Endothelial cell (in vitro differentiated cells): ENCODE results near the gene MZF1. TPM values are rescaled to one million over a fixed set of nuclear protein-coding genes. Genes with fewer than 3 reads are reported as not detected.
A peak's percentile ranks its signal among the peaks of the same experiment; 100 is the strongest.

ENCODE experiments used
- DNase-seq: peaks from one replicate; pipeline ENCODE4 v3.0.0; 2021; ENCODE audit warnings: low spot score
- H3K27ac Mint-ChIP-seq: one replicate; pipeline ENCODE4 v1.8.0; 2021; ENCODE audit warnings: mixed read lengths, inconsistent platforms; ENCODE audit not compliant: unreplicated experiment
- H3K27me3 Mint-ChIP-seq: one replicate; pipeline ENCODE4 v1.8.0; 2021; ENCODE audit warnings: mild to moderate bottlenecking, moderate library complexity, mixed read lengths, inconsistent platforms; ENCODE audit not compliant: unreplicated experiment
- H3K36me3 Mint-ChIP-seq: one replicate; pipeline ENCODE4 v1.8.0; 2021; ENCODE audit warnings: mild to moderate bottlenecking, low read depth, mixed read lengths, inconsistent platforms; ENCODE audit not compliant: unreplicated experiment
- H3K4me1 Mint-ChIP-seq: one replicate; pipeline ENCODE4 v1.8.0; 2021; ENCODE audit warnings: mild to moderate bottlenecking, mixed read lengths, inconsistent platforms; ENCODE audit not compliant: unreplicated experiment
- H3K4me3 Mint-ChIP-seq: one replicate; pipeline ENCODE4 v1.8.0; 2021; ENCODE audit warnings: mild to moderate bottlenecking, mixed read lengths, inconsistent platforms; ENCODE audit not compliant: unreplicated experiment
- H3K9me3 Mint-ChIP-seq: one replicate; pipeline ENCODE4 v1.8.0; 2021; ENCODE audit warnings: mixed read lengths, inconsistent platforms; ENCODE audit not compliant: unreplicated experiment
- total RNA-seq: library from RNA; stranded (reverse); fragmentation: NEBNext Ultra II Directional; extraction: Animal tissue kit (Norgen Biotek cat#: 25700); gene quantifications from one replicate; pipeline ENCODE4 v1.2.1, GENCODE V29; 2021; ENCODE audit not compliant: unreplicated experiment
- TF ChIP-seq, protein P1 (sequence below): fragments of 200-600 bp; sonication (generic); IDR thresholded peaks from one replicate; pipeline ENCODE4 v1.5.0; 2021; ENCODE audit warnings: antibody characterized with exemption; ENCODE audit not compliant: unreplicated experiment

MZF1 gene
- total RNA-seq, 1 donor from 2014 or later = 18.6 TPM

- Mint-ChIP-seq H3K36me3 (no peaks in the 10 kb centered on the region), H3K4me3 (peak overlapping the region; percentile 65), H3K4me1 (peaks cover 2% of the 10 kb centered on the region), H3K27me3 (peaks cover 8% of the 10 kb centered on the region), H3K9me3 (no peaks in the 10 kb centered on the region), H3K27ac (peak overlapping the region; percentile 93)
- TF ChIP-seq, protein P1, sequence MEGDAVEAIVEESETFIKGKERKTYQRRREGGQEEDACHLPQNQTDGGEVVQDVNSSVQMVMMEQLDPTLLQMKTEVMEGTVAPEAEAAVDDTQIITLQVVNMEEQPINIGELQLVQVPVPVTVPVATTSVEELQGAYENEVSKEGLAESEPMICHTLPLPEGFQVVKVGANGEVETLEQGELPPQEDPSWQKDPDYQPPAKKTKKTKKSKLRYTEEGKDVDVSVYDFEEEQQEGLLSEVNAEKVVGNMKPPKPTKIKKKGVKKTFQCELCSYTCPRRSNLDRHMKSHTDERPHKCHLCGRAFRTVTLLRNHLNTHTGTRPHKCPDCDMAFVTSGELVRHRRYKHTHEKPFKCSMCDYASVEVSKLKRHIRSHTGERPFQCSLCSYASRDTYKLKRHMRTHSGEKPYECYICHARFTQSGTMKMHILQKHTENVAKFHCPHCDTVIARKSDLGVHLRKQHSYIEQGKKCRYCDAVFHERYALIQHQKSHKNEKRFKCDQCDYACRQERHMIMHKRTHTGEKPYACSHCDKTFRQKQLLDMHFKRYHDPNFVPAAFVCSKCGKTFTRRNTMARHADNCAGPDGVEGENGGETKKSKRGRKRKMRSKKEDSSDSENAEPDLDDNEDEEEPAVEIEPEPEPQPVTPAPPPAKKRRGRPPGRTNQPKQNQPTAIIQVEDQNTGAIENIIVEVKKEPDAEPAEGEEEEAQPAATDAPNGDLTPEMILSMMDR = no peak
- peak; percentile 78 for DNase-seq
Observed at GRCh38 chr19:58538257-58539168, 34.6 kb downstream of the MZF1 start.

- TF ChIP-seq, protein P1 = no peak
- no peak for DNase-seq
- Mint-ChIP-seq H3K27ac (peak overlapping the region; percentile 57), H3K4me1 (peaks cover 2% of the 10 kb centered on the region), H3K27me3 (peaks cover 6% of the 10 kb centered on the region), H3K4me3 (no peak overlapping the region), H3K36me3 (no peaks in the 10 kb centered on the region), H3K9me3 (no peaks in the 10 kb centered on the region)
Observed at GRCh38 chr19:58536852-58537798, 36.0 kb downstream of the MZF1 start.

DNA sequence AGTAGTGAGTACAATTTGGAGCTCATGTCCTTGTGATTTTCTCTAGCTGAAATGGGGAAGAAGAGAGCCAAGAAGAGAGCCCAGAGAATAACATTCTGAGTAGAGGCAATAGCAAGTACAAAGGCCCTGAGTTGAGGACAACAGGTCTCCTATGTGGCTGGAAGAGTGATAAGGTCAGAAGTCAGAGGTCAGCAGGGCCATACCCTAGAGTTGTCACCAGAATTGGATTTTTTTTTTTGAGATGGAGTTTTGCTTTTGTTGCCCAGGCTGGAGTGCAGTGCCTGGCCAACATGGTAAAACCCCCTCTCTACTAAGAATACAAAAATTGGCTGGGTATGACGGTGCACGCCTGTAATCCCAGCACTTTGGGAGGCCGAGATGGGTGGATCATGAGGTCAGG is 37.3 kb downstream of the MZF1 start:
- H3K4me3 Mint-ChIP-seq = no peak overlapping the region
- no peak overlapping the region for H3K27ac Mint-ChIP-seq
- H3K4me1 Mint-ChIP-seq = peaks cover 2% of the 10 kb centered on the region
- no peaks in the 10 kb centered on the region for H3K36me3 Mint-ChIP-seq
- DNase-seq = no peak
- H3K27me3 Mint-ChIP-seq = peaks cover 6% of the 10 kb centered on the region
- H3K9me3 Mint-ChIP-seq = no peaks in the 10 kb centered on the region
- TF ChIP-seq, protein P1 = no peak

DNA sequence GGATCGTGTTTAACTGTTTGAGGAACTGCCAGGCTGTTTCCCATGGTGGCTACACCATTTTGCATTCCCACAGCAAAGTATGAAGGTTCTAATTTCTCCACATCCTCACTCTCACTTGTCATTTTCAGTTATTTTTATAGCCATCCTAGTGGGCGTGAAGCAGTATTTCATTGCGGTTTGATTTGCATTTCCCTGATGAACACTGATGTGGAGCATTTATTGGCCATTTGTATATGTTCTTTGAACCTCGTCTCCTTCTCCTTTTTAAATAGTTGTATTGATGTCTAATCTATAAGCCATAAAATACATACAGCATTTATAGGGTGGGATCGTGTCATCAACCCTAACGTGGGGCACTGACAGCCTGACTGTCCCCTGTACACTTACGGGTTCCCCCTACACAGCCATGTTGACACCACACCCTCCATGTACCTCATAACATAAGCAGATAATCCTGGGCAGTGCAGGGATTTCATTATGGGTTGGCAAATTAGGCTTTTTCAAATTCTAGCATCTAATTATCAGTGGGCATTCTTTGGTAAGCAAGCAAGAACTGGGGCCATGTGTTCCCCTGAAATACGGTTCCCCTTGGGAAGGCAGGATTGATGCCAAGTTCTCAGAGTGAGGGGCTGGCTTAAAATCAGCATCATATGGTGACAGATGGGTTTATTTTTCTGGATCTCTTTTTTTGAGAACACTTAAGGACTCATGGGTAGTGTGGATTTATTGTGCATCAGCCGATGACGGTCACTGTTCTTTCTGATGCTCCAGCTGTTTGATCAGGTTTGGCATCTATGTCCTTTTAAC is 41.9 kb downstream of the MZF1 start:
- DNase-seq = no peak
- Mint-ChIP-seq H3K36me3 (no peaks in the 10 kb centered on the region), H3K9me3 (no peaks in the 10 kb centered on the region), H3K27ac (no peak overlapping the region), H3K27me3 (peaks cover 9% of the 10 kb centered on the region), H3K4me3 (no peak overlapping the region), H3K4me1 (no peaks in the 10 kb centered on the region)
- TF ChIP-seq, protein P1 = no peak
